Suprapubic skin (tissue), 3 donors: ENCODE data around the gene TRIM25.

Source experiments
- CTCF ChIP-seq, 2 donors: fragments of 200-600 bp in 1 of 2; fragments of 450-650 bp in 1 of 2; sonication (generic) in 1 of 2; IDR thresholded peaks; one replicate each; pipeline ENCODE4 v1.5.1; 2016 to 2019; ENCODE audit warnings: antibody characterized with exemption in 2 of 2, mild to moderate bottlenecking in 1 of 2, moderate library complexity in 1 of 2
- POLR2AphosphoS5 ChIP-seq, 3 donors: sonication (generic); formaldehyde crosslinking; IDR thresholded peaks; one replicate each; pipeline ENCODE4 v1.6.1; 2017; ENCODE audit warnings: antibody characterized with exemption in 3 of 3

GRCh38 chr17:56880571-56880970 lies 33.3 kb downstream of the TRIM25 start:
- TF ChIP-seq CTCF (IDR thresholded peaks at IDR 0.05) (no peak), POLR2AphosphoS5 (IDR thresholded peaks at IDR 0.05) (no peak)
